NB4 (cell line): ENCODE measurements around the gene SLC27A5.

Source experiments
- DNase-seq: peaks from one replicate; pipeline ENCODE4 v3.0.0; 2010; ENCODE audit warnings: low read depth
- H3K4me3 ChIP-seq: one replicate; pipeline ENCODE4 v1.5.1; 2011; ENCODE audit warnings: mild to moderate bottlenecking, low read depth, low read length, moderate library complexity
- CTCF ChIP-seq: IDR thresholded peaks from one replicate; pipeline ENCODE4 v1.5.1; 2012; ENCODE audit warnings: low read depth, low read length
- MAX ChIP-seq: IDR thresholded peaks from 2 replicates; pipeline ENCODE4 v1.6.1; 2011; ENCODE audit warnings: low read depth, low read length
- MYC ChIP-seq: IDR thresholded peaks from 2 replicates; pipeline ENCODE4 v1.6.1; 2011; ENCODE audit warnings: low read depth, low read length
- POLR2A ChIP-seq: IDR thresholded peaks from 2 replicates; pipeline ENCODE4 v1.6.1; 2011; ENCODE audit warnings: mild to moderate bottlenecking; ENCODE audit not compliant: insufficient read length; ENCODE audit errors: extremely low read depth

Gene SLC27A5

GRCh38 chr19:58521651-58522050 is 9.9 kb upstream of the SLC27A5 start:
- DNase-seq: no peak
- peak overlapping the region; percentile 13 for H3K4me3 ChIP-seq
- no peak for TF ChIP-seq POLR2A
- TF ChIP-seq MAX: no peak
- no peak for TF ChIP-seq MYC
- no peak for TF ChIP-seq CTCF

- no peak for DNase-seq
- TF ChIP-seq CTCF: no peak
- TF ChIP-seq MYC: no peak
- no peak for TF ChIP-seq MAX
- no peak for TF ChIP-seq POLR2A
- peak overlapping the region; percentile 83 for H3K4me3 ChIP-seq
These were observed 8.4 kb upstream of the SLC27A5 start for GRCh38 chr19:58520257-58520599.

GRCh38 chr19:58519355-58520256 is 7.8 kb upstream of the SLC27A5 start, which contains the start of gene ZBTB45:
ZBTB45 (minus strand) TSS chr19:58519810; CDS start chr19:58517673, 2,137 bp downstream.
- DNase-seq: peak; percentile 98
- peak within 1 kb of the TSS; percentile 83 for H3K4me3 ChIP-seq
- TF ChIP-seq CTCF (peak; percentile 59), POLR2A (peak; percentile 69), MYC (peak; percentile 78), MAX (peak; percentile 65; the same call in 1 of the 2 replicates)

GRCh38 chr19:58519087-58519354 is 7.2 kb upstream of the SLC27A5 start:
- peak; percentile 85 for DNase-seq
- TF ChIP-seq MAX (no peak), POLR2A (no peak), CTCF (peak; percentile 67)

GRCh38 chr19:58518256-58519086 is 6.7 kb upstream of the SLC27A5 start:
- no peak for TF ChIP-seq CTCF
- TF ChIP-seq POLR2A: no peak
- no peak for TF ChIP-seq MYC
- no peak for TF ChIP-seq MAX
- DNase-seq: peak; percentile 72

More at GRCh38 chr19:58519087-58519354, 7.2 kb upstream of the SLC27A5 start:
- H3K4me3 ChIP-seq: peak overlapping the region; percentile 83

More at GRCh38 chr19:58518256-58519086, 6.7 kb upstream of the SLC27A5 start:
- H3K4me3 ChIP-seq: peak overlapping the region; percentile 83
